HG03460 (cell line): ENCODE measurements around the gene ARMC6.

Source experiments
- ATAC-seq: cut with Tn5 transposase; IDR thresholded peaks from one replicate; pipeline ENCODE4 v1.9.1; 2021; ENCODE audit not compliant: unreplicated experiment

ARMC6 gene

GRCh38 chr19:19054315-19054938, 21.0 kb downstream of the ARMC6 start:
- ATAC-seq, result no peak

GRCh38 chr19:19054939-19055440, 21.6 kb downstream of the ARMC6 start:
- no peak for ATAC-seq

DNA sequence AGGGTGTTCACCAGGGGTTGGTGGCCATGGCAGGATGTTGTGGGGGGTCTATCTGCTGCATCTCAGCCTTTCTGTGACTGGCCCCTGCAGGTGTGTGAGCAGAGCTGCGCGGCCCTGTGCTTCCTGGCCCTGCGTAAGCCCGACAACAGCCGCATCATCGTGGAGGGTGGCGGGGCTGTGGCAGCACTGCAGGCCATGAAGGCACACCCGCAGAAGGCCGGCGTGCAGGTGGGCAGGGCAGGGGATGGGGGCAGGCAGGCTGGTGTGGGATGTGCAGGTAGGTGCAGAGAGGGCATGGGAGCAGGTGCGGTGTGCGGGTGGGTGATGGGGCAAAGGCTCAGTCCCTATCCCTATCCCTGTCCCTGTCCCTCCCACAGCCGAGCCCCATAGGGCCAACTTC, 22.3 kb downstream of the ARMC6 start:
- no peak for ATAC-seq

DNA sequence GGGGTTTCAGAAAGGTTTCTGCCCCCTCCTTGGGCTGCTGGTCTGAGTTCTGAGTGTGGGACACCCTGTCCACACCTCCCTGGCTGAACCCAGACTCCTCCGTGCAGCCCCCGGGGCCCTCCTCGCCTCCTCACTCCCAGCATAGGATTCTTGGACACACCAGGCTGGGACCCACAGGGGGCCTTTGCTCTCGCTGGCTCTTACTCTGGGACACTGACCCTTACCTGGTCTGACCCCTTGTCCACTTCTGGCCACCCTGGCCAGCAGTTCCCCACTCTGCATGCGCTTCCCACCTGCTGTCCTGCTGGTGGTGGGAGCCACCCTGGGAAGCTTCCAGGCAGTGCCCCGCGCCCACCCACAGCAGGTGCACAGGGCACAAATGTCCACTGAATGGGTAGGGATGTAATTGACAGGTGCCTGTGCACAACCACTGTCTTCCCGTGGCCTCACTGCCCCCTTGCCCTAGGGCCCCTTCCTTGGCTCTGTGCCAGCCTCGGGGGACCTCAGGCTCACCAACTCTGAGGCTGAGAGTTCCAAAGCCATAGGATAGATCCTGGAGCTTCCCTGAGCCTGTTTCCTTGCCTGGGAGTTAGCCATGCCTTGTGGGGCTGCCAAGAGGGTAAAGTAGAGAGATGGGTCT, 23.4 kb downstream of the ARMC6 start:
- ATAC-seq, result no peak

DNA sequence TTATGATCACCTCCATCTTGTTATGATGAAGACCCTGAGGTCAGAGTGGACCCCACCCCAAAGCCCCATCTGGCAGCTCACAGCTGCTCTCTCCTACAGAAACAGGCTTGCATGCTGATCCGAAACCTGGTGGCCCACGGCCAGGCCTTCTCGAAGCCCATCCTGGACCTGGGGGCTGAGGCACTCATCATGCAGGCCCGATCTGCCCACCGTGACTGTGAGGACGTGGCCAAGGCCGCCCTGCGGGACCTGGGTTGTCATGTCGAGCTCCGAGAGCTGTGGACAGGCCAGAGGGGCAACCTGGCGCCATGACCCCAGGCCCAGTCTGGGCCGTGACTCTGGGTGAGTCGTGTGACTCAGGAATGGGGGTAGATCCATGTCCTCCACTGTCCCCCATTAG, 23.9 kb downstream of the ARMC6 start:
- ATAC-seq, result no peak

DNA sequence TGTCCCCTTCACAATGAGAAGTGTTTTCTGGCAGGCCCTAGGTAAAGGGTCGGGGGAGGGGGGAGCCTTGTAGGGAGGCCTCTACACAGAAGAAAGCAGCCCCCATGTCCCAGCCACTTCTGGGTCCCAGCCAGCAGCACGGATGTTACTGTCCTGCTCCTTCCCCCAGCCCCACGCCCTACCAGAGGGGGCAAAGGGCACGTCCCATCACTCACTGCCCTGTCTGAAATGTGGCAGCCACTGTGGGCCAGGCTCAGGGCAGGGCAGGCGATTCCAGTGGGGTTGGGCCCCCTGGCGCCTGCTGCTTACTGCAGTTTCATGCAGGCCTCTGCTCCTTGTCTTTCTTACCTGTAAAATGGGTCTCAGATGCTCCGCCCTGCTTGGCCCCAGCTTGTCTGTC, 24.3 kb downstream of the ARMC6 start:
- no peak for ATAC-seq

GRCh38 chr19:19059018-19059836, 25.8 kb downstream of the ARMC6 start:
- ATAC-seq, result no peak

GRCh38 chr19:19059837-19060611, 26.6 kb downstream of the ARMC6 start:
- no peak for ATAC-seq

DNA sequence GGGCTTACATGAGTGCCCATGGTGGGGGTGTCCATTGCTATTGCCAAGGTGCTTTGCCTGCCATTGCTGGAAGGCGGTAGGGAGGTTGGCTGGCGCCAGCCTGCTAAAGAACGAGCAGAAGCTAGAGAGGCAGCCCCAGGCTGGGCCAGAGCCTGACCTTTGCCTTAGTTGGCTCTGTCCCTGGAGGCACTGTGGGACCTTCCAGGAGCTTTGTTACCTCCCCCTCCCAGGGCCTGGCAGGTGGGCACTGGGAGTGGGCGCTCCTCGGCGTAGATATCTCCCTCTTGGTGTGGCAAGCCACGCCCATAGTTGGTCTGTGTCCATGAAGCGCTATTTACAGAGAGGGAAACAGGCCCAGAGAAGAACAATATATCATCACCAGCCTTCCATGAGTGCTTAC, 28.1 kb downstream of the ARMC6 start:
- ATAC-seq, result no peak

DNA sequence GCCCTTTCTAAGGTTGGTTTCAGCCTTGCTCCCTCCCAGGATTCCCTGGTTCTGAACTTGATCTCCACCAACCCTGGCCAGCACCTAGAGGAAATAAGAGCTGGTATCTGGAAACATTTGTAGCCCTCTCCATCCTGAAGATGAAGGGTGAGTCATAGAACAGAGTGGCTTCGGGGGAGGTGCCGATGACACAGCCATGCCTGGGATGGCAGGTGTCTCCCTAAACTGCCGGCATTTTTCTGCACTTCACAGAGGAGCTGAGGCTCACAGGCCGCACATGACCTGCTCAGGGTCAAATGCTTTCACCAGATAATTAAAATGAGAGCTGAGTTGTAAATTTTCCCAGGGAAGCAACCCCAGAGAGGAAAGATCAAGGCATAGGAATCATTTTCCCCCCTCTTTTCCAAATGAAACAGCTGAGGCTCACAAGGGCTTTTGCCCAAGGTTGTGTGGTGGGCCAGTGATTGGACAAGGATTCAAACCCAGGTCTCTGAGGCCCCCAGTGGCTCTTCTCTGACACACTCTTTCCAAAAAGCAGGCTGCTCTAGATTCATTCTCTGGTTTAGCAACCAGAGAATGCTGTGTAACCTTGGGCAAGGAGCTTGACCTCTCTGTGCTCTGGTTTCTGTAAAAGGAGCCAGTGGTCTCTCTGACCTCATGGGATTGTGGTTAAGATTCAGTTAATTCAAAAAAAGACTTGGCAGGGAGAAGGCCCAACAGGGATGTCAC, 29.2 kb downstream of the ARMC6 start:
- no peak for ATAC-seq

- peak; percentile 88 for ATAC-seq
Measured at GRCh38 chr19:19063183-19064097, 30.0 kb downstream of the ARMC6 start, which contains the start of gene SLC25A42. SLC25A42 (plus strand) TSS chr19:19063994; CDS start chr19:19096125, 32,131 bp downstream.

- ATAC-seq, result peak; percentile 2
Measured at GRCh38 chr19:19064098-19064722, 30.8 kb downstream of the ARMC6 start.

DNA sequence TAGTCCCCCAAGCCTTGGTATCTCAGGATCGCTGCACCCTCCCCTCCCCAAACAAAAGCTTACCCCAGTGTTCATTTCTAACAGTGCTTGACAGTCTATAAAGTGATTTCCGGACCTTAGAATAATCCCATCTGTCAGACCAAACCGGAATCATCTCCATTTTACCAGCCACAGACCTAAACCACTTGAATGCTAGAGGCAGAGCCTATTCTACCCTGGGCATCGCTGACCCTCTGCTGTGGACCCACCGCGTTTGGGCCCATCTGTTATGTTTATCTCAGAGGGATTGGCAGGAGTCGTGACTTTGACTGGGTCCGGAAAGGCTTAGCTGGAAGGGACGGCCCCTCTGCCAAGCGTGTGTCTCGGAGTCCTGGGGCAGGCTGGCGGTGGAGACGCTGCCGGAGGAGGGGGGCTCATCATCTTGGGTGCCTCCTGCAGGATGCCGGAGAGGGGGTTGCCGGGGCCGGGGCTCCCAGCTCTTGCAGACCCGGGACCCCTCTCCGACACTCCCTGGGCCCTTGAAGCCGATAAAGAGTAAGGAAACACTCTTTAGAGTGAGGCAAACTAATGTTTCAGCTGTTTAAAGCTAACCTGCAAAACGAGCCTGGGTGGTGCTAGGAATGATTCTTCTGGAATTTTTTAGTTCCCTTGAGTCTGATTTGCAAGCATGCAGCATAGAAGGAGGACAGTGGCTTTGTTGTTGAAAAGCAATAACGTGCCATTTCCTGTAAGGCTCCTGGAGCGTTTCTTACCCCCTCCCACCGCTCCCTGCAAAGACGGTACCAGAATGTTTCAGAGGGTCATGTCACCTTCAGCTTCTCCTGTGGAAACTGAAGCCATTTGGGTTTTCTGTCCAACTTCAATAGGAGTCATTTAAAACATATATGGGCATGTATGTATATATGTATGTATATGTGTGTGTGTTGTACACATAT, 31.7 kb downstream of the ARMC6 start:
- no peak for ATAC-seq

- ATAC-seq, result no peak
Measured at GRCh38 chr19:19067276-19068072, 34.1 kb downstream of the ARMC6 start.

GRCh38 chr19:19068659-19069654, 35.6 kb downstream of the ARMC6 start:
- no peak for ATAC-seq

DNA sequence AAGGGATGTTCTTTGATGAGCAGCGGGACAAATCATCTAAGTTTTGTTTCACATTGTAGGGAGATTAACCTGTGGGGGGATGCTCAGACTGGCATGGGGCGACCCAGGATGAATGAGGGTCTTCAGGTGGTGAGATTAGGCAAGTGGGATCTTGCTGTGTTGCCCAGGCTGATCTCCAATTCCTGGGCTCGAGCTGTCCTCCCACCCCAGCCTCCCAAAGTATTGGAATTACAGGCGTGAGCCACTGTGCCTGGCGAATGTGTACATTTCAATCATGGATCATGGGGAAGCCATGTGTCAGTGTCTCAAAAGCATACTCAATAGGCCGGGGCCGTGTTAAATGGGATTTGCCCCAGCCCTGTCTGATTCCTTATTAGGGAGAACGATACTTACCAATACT, 38.5 kb downstream of the ARMC6 start:
- no peak for ATAC-seq
